ENCODE data around the gene HIVEP3. TPM values are rescaled to one million over a fixed set of nuclear protein-coding genes. Genes with fewer than 3 reads are reported as not detected.

Gene HIVEP3
- 1.2 and 1.4 TPM in 2 replicates for total RNA-seq (2021)
- long read RNA-seq, partial matches to known transcripts: 0 of 1 reads
- long read RNA-seq, other reads (novel, unspliced or antisense): 1 of 1 reads

DNA sequence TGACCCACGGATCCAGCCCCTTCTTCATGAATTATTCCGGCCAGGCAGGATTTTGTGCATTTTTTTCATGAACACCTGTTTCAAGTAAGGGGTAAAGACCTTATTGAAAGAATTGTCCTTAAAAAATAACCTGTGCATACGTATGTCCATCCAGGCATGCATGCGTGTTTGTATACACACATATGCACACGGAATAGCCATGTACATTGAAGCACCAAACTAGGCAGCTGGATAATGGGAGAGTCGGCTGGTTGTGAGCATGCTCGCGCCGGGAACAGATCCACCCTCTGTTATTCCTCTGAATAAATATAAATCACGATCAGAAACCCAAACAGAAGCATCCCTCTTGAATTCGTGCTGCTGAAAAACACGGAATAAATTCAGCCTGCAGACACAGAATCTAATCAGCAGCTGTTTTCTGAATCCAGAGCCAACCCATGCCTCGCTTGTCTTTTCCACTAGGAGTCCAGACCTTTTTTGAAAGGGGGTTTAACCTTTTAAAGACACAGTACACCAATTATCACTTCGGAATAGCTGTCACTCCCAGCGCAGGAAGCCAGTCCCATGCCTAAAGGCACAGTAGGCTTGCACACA lies at the start of gene HIVEP3:
Gene HIVEP3, minus strand, starts transcription at position 473 of the 594 bp plus-strand sequence.
- no CpG with 5 or more reads among the region's 15 CpGs for WGBS (ENCODE audit: extremely low coverage, insufficient read length, low lambda C conversion rate)
- no peak within 1 kb of the TSS; a peak in 1 of 7 replicates for H3K27ac Mint-ChIP-seq

More for the DNA sequence above, at the start of gene HIVEP3:
- H3T11ph ChIP-seq (ENCODE audit: low read length): no peak within 1 kb of the TSS
- DNase-seq: no peak
- H3K4ac ChIP-seq (ENCODE audit: low read depth, low read length): no peak within 1 kb of the TSS
- H3K23ac ChIP-seq (ENCODE audit: insufficient read length, low read depth, low read length): no peak within 1 kb of the TSS
- no peak within 1 kb of the TSS for H2BK5ac ChIP-seq (ENCODE audit: insufficient read length, low read length)
- H3K14ac ChIP-seq (ENCODE audit: insufficient read depth, low read length): no peak within 1 kb of the TSS
- no peaks in the 10 kb centered on the region for H3K79me1 ChIP-seq (ENCODE audit: insufficient read depth, low read depth, low read length, poor library complexity, severe bottlenecking)
- H2BK15ac ChIP-seq (ENCODE audit: low read depth, low read length): no peak within 1 kb of the TSS
- no peak within 1 kb of the TSS for H3K56ac ChIP-seq (ENCODE audit: insufficient read length, low read depth, low read length)
- H4K8ac ChIP-seq (replicated peaks; ENCODE audit: insufficient read length, low read depth, low read length): no peak within 1 kb of the TSS
- H3K4me2 ChIP-seq (ENCODE audit: insufficient read depth, insufficient read length, low read length): peak within 1 kb of the TSS; percentile 82
- no peak within 1 kb of the TSS for H4K91ac ChIP-seq (ENCODE audit: insufficient read length, low read depth, low read length)
- no peak within 1 kb of the TSS for H4K5ac ChIP-seq (ENCODE audit: insufficient read length, low read depth, low read length)
- Mint-ChIP-seq H3K4me3 (peak within 1 kb of the TSS; percentile 61 to 81), H3K4me1 (peaks cover 30 to 32% of the 10 kb centered on the region in 2 experiments), H3K27me3 (ENCODE audit: low read depth) (peaks cover 62% of the 10 kb centered on the region), H3K9me3 (peaks cover 0 to 3% of the 10 kb centered on the region in 2 experiments; a peak in 3 of 5 replicates), H3K36me3 (ENCODE audit: insufficient read depth in 1 of 3, low read depth in 3 of 3) (no peaks in the 10 kb centered on the region)
- no peaks in the 10 kb centered on the region for H3K9me3 ChIP-seq (ENCODE audit: control insufficient read depth, low read depth, low read length)
- no peak within 1 kb of the TSS for H2AK5ac ChIP-seq (ENCODE audit: insufficient read length, low read length)
- no peak within 1 kb of the TSS for H2BK12ac ChIP-seq (ENCODE audit: insufficient read length, low read depth, low read length)
- H2BK120ac ChIP-seq (ENCODE audit: low read depth, low read length, poor library complexity, severe bottlenecking): no peak within 1 kb of the TSS
- H2AFZ ChIP-seq (ENCODE audit: low read length): peak within 1 kb of the TSS; percentile 71
- H3K9ac ChIP-seq (ENCODE audit: extremely low read depth, insufficient read length, low read length): no peak within 1 kb of the TSS
- H3K79me2 ChIP-seq (ENCODE audit: insufficient read depth, low read length): no peaks in the 10 kb centered on the region
- H3K27me3 ChIP-seq (ENCODE audit: insufficient read depth, low read length): peaks cover 22% of the 10 kb centered on the region
- peaks cover 12% of the 10 kb centered on the region for H3K23me2 ChIP-seq (ENCODE audit: insufficient read length, low read depth, low read length, poor library complexity, severe bottlenecking)
- TF ChIP-seq, protein P1, sequence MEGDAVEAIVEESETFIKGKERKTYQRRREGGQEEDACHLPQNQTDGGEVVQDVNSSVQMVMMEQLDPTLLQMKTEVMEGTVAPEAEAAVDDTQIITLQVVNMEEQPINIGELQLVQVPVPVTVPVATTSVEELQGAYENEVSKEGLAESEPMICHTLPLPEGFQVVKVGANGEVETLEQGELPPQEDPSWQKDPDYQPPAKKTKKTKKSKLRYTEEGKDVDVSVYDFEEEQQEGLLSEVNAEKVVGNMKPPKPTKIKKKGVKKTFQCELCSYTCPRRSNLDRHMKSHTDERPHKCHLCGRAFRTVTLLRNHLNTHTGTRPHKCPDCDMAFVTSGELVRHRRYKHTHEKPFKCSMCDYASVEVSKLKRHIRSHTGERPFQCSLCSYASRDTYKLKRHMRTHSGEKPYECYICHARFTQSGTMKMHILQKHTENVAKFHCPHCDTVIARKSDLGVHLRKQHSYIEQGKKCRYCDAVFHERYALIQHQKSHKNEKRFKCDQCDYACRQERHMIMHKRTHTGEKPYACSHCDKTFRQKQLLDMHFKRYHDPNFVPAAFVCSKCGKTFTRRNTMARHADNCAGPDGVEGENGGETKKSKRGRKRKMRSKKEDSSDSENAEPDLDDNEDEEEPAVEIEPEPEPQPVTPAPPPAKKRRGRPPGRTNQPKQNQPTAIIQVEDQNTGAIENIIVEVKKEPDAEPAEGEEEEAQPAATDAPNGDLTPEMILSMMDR (conservative IDR thresholded peaks at IDR 0.05): 0 out of 3 replicates have a peak, but pooled peaks have one; percentile 26
- H3K4me1 ChIP-seq (ENCODE audit: insufficient read depth, low read length): peaks cover 7% of the 10 kb centered on the region
- H3K27ac ChIP-seq (ENCODE audit: insufficient read length, low read depth, low read length): no peak within 1 kb of the TSS
- no peaks in the 10 kb centered on the region for H4K20me1 ChIP-seq (ENCODE audit: control insufficient read depth, insufficient read depth, insufficient read length)
- no peak within 1 kb of the TSS for H3K18ac ChIP-seq (ENCODE audit: insufficient read length, low read depth, low read length)
- H2BK20ac ChIP-seq (ENCODE audit: low read depth, low read length, poor library complexity, severe bottlenecking): no peak within 1 kb of the TSS

Measured in H9 (cell line).